DND-41 (cell line): Measurements from ENCODE around the gene OPHN1.

ENCODE experiments used
- ATAC-seq: fragments of 200-7000 bp; cut with Tn5 transposase; 3 replicates; pipeline ENCODE4 v1.9.1; 2021; ENCODE audit warnings: low read depth; ENCODE audit not compliant: insufficient read depth
- DNase-seq: peaks from one replicate; pipeline ENCODE4 v3.0.0-alpha.2; 2020
- H2AFZ ChIP-seq: 2 replicates; pipeline ENCODE4 v1.6.0; 2012; ENCODE audit warnings: low read depth, low read length
- H3K27ac ChIP-seq: 2 replicates; pipeline ENCODE4 v1.5.1; 2012; ENCODE audit warnings: low read length, inconsistent platforms
- H3K27me3 ChIP-seq: fragments of 200-600 bp; sonication (generic); 2 replicates; pipeline ENCODE4 v1.6.0; 2012; ENCODE audit warnings: low read length, mild to moderate bottlenecking, inconsistent platforms; ENCODE audit not compliant: insufficient read depth, poor library complexity
- H3K36me3 ChIP-seq: 2 replicates; pipeline ENCODE4 v1.5.1; 2012; ENCODE audit warnings: low read length, inconsistent platforms; ENCODE audit not compliant: insufficient read depth
- H3K4me1 ChIP-seq: 2 replicates; pipeline ENCODE4 v1.5.1; 2012; ENCODE audit warnings: mild to moderate bottlenecking, low read length; ENCODE audit not compliant: insufficient read depth
- H3K4me2 ChIP-seq: 2 replicates; pipeline ENCODE4 v1.6.0; 2012; ENCODE audit warnings: mild to moderate bottlenecking, moderate library complexity, low read length, inconsistent platforms; ENCODE audit not compliant: insufficient read depth
- H3K4me3 ChIP-seq, 2 experiments: fragments of 200-600 bp in 1 of 2; shearing (Covaris generic) in 1 of 2; 2 replicates each; pipeline ENCODE4 v1.5.1; 2012 to 2016; ENCODE audit warnings: inconsistent platforms in 2 of 2, low read length in 2 of 2, mild to moderate bottlenecking in 2 of 2, low read depth in 1 of 2, moderate library complexity in 1 of 2
- H3K79me2 ChIP-seq: 2 replicates; pipeline ENCODE4 v1.6.0; 2012; ENCODE audit warnings: low read length, inconsistent platforms; ENCODE audit not compliant: insufficient read depth
- H3K9ac ChIP-seq: 2 replicates; pipeline ENCODE4 v1.6.0; 2012; ENCODE audit warnings: low read depth, mild to moderate bottlenecking, inconsistent platforms, low read length, moderate library complexity
- H3K9me3 ChIP-seq: 2 replicates; pipeline ENCODE4 v1.5.1; 2012; ENCODE audit warnings: low read length, moderate library complexity, mild to moderate bottlenecking, inconsistent platforms; ENCODE audit not compliant: insufficient read depth, severe bottlenecking
- H4K20me1 ChIP-seq: 2 replicates; pipeline ENCODE4 v1.6.0; 2012; ENCODE audit warnings: low read length; ENCODE audit not compliant: insufficient read depth
- CTCF ChIP-seq: IDR thresholded peaks from 2 replicates; pipeline ENCODE4 v1.5.1; 2012; ENCODE audit warnings: borderline replicate concordance, low read length, moderate library complexity, mild to moderate bottlenecking; ENCODE audit not compliant: poor library complexity, severe bottlenecking; ENCODE audit errors: extremely low read depth
- EZH2 ChIP-seq: IDR thresholded peaks from 3 replicates; pipeline ENCODE4 v1.6.1; 2012; ENCODE audit warnings: borderline replicate concordance, low read depth, mild to moderate bottlenecking, moderate library complexity, low read length, inconsistent platforms; ENCODE audit not compliant: severe bottlenecking

OPHN1 gene

GRCh38 chrX:68429216-68429615 is 4.1 kb downstream of the OPHN1 start:
- ATAC-seq (no peak), DNase-seq (no peak)
- Histone ChIP-seq H3K9me3 (no peaks in the 10 kb centered on the region), H3K4me1 (no peaks in the 10 kb centered on the region), H3K4me3 (no peak overlapping the region), H3K4me2 (no peak overlapping the region), H4K20me1 (no peaks in the 10 kb centered on the region), H3K27ac (no peak overlapping the region), H3K9ac (no peak overlapping the region), H3K36me3 (no peaks in the 10 kb centered on the region), H2AFZ (no peak overlapping the region), H3K79me2 (no peaks in the 10 kb centered on the region), H3K27me3 (no peaks in the 10 kb centered on the region)
- TF ChIP-seq EZH2: no peak

- Histone ChIP-seq H2AFZ (no peak overlapping the region), H3K9ac (no peak overlapping the region), H3K36me3 (no peaks in the 10 kb centered on the region), H3K27me3 (no peaks in the 10 kb centered on the region), H4K20me1 (no peaks in the 10 kb centered on the region), H3K9me3 (no peaks in the 10 kb centered on the region), H3K27ac (no peak overlapping the region), H3K4me3 (no peak overlapping the region), H3K4me1 (no peaks in the 10 kb centered on the region), H3K4me2 (no peak overlapping the region), H3K79me2 (no peaks in the 10 kb centered on the region)
- DNase-seq (no peak), ATAC-seq (no peak)
- TF ChIP-seq CTCF: no peak
- TF ChIP-seq EZH2: no peak
Observed at GRCh38 chrX:68428431-68428830, 4.9 kb downstream of the OPHN1 start.

GRCh38 chrX:68424719-68425118 is 8.6 kb downstream of the OPHN1 start:
- H2AFZ ChIP-seq: no peak overlapping the region
- ATAC-seq: no peak

GRCh38 chrX:68422478-68422877 is 10.8 kb downstream of the OPHN1 start:
- H3K4me2 ChIP-seq: no peak overlapping the region
- no peaks in the 10 kb centered on the region for H3K79me2 ChIP-seq
- no peaks in the 10 kb centered on the region for H3K36me3 ChIP-seq
- TF ChIP-seq EZH2 (no peak), CTCF (no peak)
- no peak for DNase-seq
- H3K4me1 ChIP-seq: no peaks in the 10 kb centered on the region
- no peak overlapping the region for H3K27ac ChIP-seq
- H3K27me3 ChIP-seq: no peaks in the 10 kb centered on the region
- no peaks in the 10 kb centered on the region for H3K9me3 ChIP-seq
- no peak for ATAC-seq
- H2AFZ ChIP-seq: no peak overlapping the region
- H3K9ac ChIP-seq: no peak overlapping the region
- H4K20me1 ChIP-seq: no peaks in the 10 kb centered on the region
- no peak overlapping the region for H3K4me3 ChIP-seq

More at GRCh38 chrX:68424719-68425118, 8.6 kb downstream of the OPHN1 start:
- no peak for TF ChIP-seq CTCF
- TF ChIP-seq EZH2: no peak
- Histone ChIP-seq H3K4me3 (no peak overlapping the region), H3K27ac (no peak overlapping the region), H3K9me3 (no peaks in the 10 kb centered on the region), H3K36me3 (no peaks in the 10 kb centered on the region), H3K4me2 (no peak overlapping the region), H3K79me2 (no peaks in the 10 kb centered on the region), H3K4me1 (no peaks in the 10 kb centered on the region), H3K9ac (no peak overlapping the region), H3K27me3 (no peaks in the 10 kb centered on the region), H4K20me1 (no peaks in the 10 kb centered on the region)
- DNase-seq: no peak
